Mucosa of gallbladder (tissue), 1 donor: Measurements from ENCODE around the gene ARMH1. TPM values are rescaled to one million over a fixed set of nuclear protein-coding genes. Genes with fewer than 3 reads are reported as not detected.

Experiments used
- total RNA-seq: library from RNA; stranded (reverse); gene quantifications from one replicate; pipeline ENCODE4 v1.2.1, GENCODE V29; 2021
- donor health status: DM: no; HTN: no; CAD: no.

The ARMH1 gene
- total RNA-seq, 1 donor from 2014 or later: 3.7 TPM

Other genes starting within 250 kb of the ARMH1 start
- gene TMEM53, start 233 bp upstream of the ARMH1 start, total RNA-seq: 21.0 TPM
- not detected for gene RNU5D-1, start 56.5 kb downstream of the ARMH1 start, total RNA-seq
- 1.6 TPM for gene KIF2C, start 65.1 kb downstream of the ARMH1 start, total RNA-seq
- gene RPS8, start 100.8 kb downstream of the ARMH1 start, total RNA-seq: 1,176 TPM
- gene BEST4, start 113.5 kb downstream of the ARMH1 start, total RNA-seq: 0.37 TPM
- gene PLK3, start 125.7 kb downstream of the ARMH1 start, total RNA-seq: 14.7 TPM
- gene DYNLT4, start 132.6 kb downstream of the ARMH1 start, total RNA-seq: not detected
- gene BTBD19, start 133.8 kb downstream of the ARMH1 start, total RNA-seq: 7.8 TPM
- gene PTCH2, start 168.5 kb downstream of the ARMH1 start, total RNA-seq: 1.9 TPM